ENCODE data around the gene ROBO1. TPM values are rescaled to one million over a fixed set of nuclear protein-coding genes. Genes with fewer than 3 reads are reported as not detected.

The ROBO1 gene
- total RNA-seq, 3 donors from 2014 or later = 12.7 to 50.7 (median 23.6) TPM

DNA sequence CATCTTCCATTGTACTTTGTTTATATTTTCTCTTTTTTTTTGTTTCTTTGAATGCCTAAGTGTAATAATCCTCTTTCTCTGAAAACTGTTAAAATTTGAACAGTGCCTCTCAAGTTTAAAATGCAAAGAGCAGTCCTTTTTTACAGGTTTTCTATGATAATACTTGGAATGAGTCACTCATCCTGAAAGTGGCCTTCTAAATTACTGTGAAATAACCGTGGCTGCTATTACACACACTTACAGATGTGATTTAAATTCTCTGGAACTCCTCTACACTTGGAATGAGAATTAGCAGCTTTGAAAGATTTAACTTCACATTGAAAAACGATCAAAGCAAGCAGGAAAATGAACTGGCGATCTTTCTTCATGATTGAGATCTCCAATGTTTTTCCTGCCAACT lies 105.9 kb downstream of the ROBO1 start:
- intact Hi-C loops (cut with DNase I; ENCODE audit: low total_unique reads) = no loop called here
- no peak for DNase-seq (ENCODE audit: low spot score in 2 of 2)
- Histone ChIP-seq H3K27me3 (no peaks in the 10 kb centered on the region), H3K9me3 (no peaks in the 10 kb centered on the region), H3K27ac (no peak overlapping the region), H3K4me1 (no peaks in the 10 kb centered on the region), H3K36me3 (no peaks in the 10 kb centered on the region), H3K4me3 (no peak overlapping the region)
- no peak for TF ChIP-seq POLR2AphosphoS5 (IDR thresholded peaks at IDR 0.05)
- TF ChIP-seq POLR2A (IDR thresholded peaks at IDR 0.05) = no peak
- no peak for TF ChIP-seq CTCF (IDR thresholded peaks at IDR 0.05)

GRCh38 chr3:79657076-79657475 lies 110.7 kb downstream of the ROBO1 start:
- intact Hi-C loops (cut with DNase I; ENCODE audit: low total_unique reads) = no loop called here
- Histone ChIP-seq H3K4me3 (no peak overlapping the region), H3K27ac (no peak overlapping the region), H3K36me3 (no peaks in the 10 kb centered on the region), H3K9me3 (no peaks in the 10 kb centered on the region), H3K4me1 (no peaks in the 10 kb centered on the region), H3K27me3 (no peaks in the 10 kb centered on the region)
- TF ChIP-seq POLR2A (IDR thresholded peaks at IDR 0.05) (no peak), CTCF (IDR thresholded peaks at IDR 0.05) (no peak), POLR2AphosphoS5 (IDR thresholded peaks at IDR 0.05) (no peak)
- no peak for DNase-seq (ENCODE audit: low spot score in 2 of 2)

GRCh38 chr3:79654019-79654418 lies 113.8 kb downstream of the ROBO1 start:
- TF ChIP-seq CTCF (IDR thresholded peaks at IDR 0.05) = no peak
- no peak for TF ChIP-seq POLR2A (IDR thresholded peaks at IDR 0.05)
- TF ChIP-seq POLR2AphosphoS5 (IDR thresholded peaks at IDR 0.05) = no peak
- DNase-seq (ENCODE audit: low spot score in 2 of 2) = no peak
- H3K36me3 ChIP-seq = no peaks in the 10 kb centered on the region
- H3K4me3 ChIP-seq = no peak overlapping the region
- no peaks in the 10 kb centered on the region for H3K27me3 ChIP-seq
- no peak overlapping the region for H3K27ac ChIP-seq
- no peaks in the 10 kb centered on the region for H3K4me1 ChIP-seq
- intact Hi-C loops (cut with DNase I; ENCODE audit: low total_unique reads) = no loop called here
- no peaks in the 10 kb centered on the region for H3K9me3 ChIP-seq

DNA sequence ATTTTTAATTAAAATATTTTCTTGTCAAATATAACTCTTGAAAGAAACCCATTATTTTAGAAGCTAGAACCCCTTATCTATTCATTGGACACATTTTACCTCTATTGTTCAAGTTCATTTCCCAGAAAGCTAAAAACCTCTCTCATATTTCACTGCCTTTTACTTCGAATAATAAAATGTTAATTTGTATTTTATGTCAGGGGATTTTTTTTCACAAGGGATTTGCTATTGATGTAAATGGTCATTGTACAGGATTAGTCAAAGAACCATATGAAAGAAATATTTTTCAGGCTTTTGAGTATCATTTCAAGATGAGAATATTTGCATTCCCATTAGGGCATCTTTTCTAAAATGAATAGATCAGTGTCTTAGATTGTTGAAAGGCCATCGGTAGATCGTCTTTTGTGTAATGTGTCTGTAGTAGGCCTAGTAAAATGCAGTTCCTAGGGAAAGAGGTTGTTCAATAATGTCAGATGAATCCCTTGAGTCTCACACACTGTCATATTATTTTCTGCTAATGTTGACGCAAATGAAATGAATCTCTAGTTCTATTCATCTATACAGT lies 114.5 kb downstream of the ROBO1 start:
- H3K27me3 ChIP-seq = no peaks in the 10 kb centered on the region
- intact Hi-C loops (cut with DNase I; ENCODE audit: low total_unique reads) = no loop called here
- no peak for DNase-seq (ENCODE audit: low spot score in 2 of 2)
- H3K4me1 ChIP-seq = no peaks in the 10 kb centered on the region
- TF ChIP-seq POLR2AphosphoS5 (IDR thresholded peaks at IDR 0.05) (no peak), CTCF (IDR thresholded peaks at IDR 0.05) (no peak), POLR2A (IDR thresholded peaks at IDR 0.05) (no peak)
- H3K36me3 ChIP-seq = no peaks in the 10 kb centered on the region
- no peaks in the 10 kb centered on the region for H3K9me3 ChIP-seq
- H3K27ac ChIP-seq = no peak overlapping the region
- no peak overlapping the region for H3K4me3 ChIP-seq

DNA sequence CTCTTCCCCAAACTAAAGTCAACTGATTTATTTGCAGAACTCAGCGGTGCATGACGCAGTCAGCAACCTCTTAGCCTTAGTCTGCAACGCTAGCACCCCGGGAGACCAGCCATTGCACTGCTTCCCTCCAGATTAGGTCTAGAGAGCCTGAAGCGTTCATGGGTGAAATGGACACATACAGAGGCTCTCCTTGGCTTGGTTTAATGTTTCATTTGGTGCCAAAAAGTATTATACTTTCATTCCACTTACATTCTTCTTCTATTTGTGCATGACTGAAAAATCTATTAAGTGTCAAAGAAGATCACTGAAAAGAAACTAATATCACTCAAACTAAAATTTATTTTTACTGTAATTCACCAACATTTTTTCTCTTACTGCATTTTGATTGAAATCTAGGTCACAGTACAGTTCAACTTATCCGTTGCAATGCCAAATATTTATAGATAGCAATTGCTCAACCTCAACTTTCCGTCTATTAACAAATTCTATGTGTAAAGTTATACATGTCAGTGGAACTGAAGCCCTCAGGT lies 116.2 kb downstream of the ROBO1 start:
- Histone ChIP-seq H3K27me3 (no peaks in the 10 kb centered on the region), H3K4me3 (no peak overlapping the region), H3K9me3 (no peaks in the 10 kb centered on the region), H3K4me1 (no peaks in the 10 kb centered on the region), H3K36me3 (no peaks in the 10 kb centered on the region), H3K27ac (no peak overlapping the region)
- DNase-seq (ENCODE audit: low spot score in 2 of 2) = no peak
- intact Hi-C loops (cut with DNase I; ENCODE audit: low total_unique reads) = no loop called here
- TF ChIP-seq POLR2AphosphoS5 (IDR thresholded peaks at IDR 0.05) (no peak), CTCF (IDR thresholded peaks at IDR 0.05) (no peak), POLR2A (IDR thresholded peaks at IDR 0.05) (no peak)
